K562 (cell line): ENCODE results near the gene FMN1. TPM values are rescaled to one million over a fixed set of nuclear protein-coding genes. Genes with fewer than 3 reads are reported as not detected.

Experiments used
- ATAC-seq: fragments of 200-7000 bp; cut with Tn5 transposase; 3 replicates; pipeline ENCODE4 v1.9.1; 2020; ENCODE audit warnings: moderate library complexity
- BruUV-seq: library from RNA; stranded (reverse); fragments of 400-500 nt; replicated peaks from 2 replicates; lab custom pipeline; 2021; lab: Mats Ljungman, UMichigan
- CTCF ChIA-PET: fragments of 300-600 bp; formaldehyde crosslinking; extraction: SDS; loops from one replicate; lab custom pipeline; 2021; ENCODE audit warnings: low intra/inter-chr PET ratio; lab: Yijun Ruan, JAX
- POLR2A ChIA-PET: fragments of 300-600, 350-650 bp; sonication (Branson Sonifier 250); formaldehyde crosslinking; extraction: SDS; loops from one replicate; lab custom pipeline; 2021; ENCODE audit warnings: antibody characterized with exemption, inconsistent platforms; lab: Yijun Ruan, JAX
- DNase-seq, 4 experiments: peaks; one replicate each; pipeline versions ENCODE4 v3.0.0 to v3.0.0-alpha.2; 2011 to 2018; ENCODE audit warnings: low spot score in 3 of 4, mixed read lengths in 3 of 4; ENCODE audit errors: extremely low read depth in 1 of 4
- FAIRE-seq: peaks from 2 replicates; lab custom pipeline; 2011; peaks lifted over from hg19 to GRCh38; lab: Jason Lieb, UNC
- H2AFZ ChIP-seq: 2 replicates; pipeline ENCODE4 v1.6.0; 2011; ENCODE audit warnings: low read depth, low read length, control low read depth, inconsistent platforms
- H3K27ac ChIP-seq: fragments of 200-600 bp; 3 replicates; pipeline ENCODE4 v1.8.0; 2011; ENCODE audit warnings: low read depth, mild to moderate bottlenecking, control low read depth, inconsistent platforms, low read length, moderate library complexity, mixed read lengths; ENCODE audit errors: extremely low read depth
- H3K27me3 ChIP-seq, 2 experiments: fragments of 300-600 bp in 1 of 2; 2 replicates in 1 of 2; 3 replicates in 1 of 2; pipeline versions ENCODE4 v1.6.0 to v1.8.0; 2011; ENCODE audit warnings: inconsistent platforms in 2 of 2, low read length in 2 of 2, mild to moderate bottlenecking in 1 of 2, mixed read lengths in 1 of 2, moderate library complexity in 1 of 2; ENCODE audit not compliant: control insufficient read depth in 2 of 2, insufficient read depth in 2 of 2
- H3K36me3 ChIP-seq: fragments of 300-600 bp; 3 replicates; pipeline ENCODE4 v1.8.0; 2011; ENCODE audit warnings: mild to moderate bottlenecking, low read length, inconsistent platforms; ENCODE audit not compliant: control insufficient read depth, insufficient read depth
- H3K4me1 ChIP-seq, 2 experiments: fragments of 200-600 bp in 1 of 2; replicated peaks in 1 of 2; 2 replicates in 1 of 2; 3 replicates in 1 of 2; pipeline versions ENCODE4 v1.5.1 to v1.8.0; 2011; ENCODE audit warnings: inconsistent platforms in 2 of 2, low read length in 2 of 2, mild to moderate bottlenecking in 1 of 2, mixed read lengths in 1 of 2, moderate library complexity in 1 of 2; ENCODE audit not compliant: control insufficient read depth in 2 of 2, insufficient read depth in 2 of 2
- H3K4me2 ChIP-seq: 2 replicates; pipeline ENCODE4 v1.6.1; 2011; ENCODE audit warnings: low read length, control low read depth, inconsistent platforms, mixed read lengths; ENCODE audit not compliant: insufficient read depth
- H3K4me3 ChIP-seq: fragments of 200-600 bp; sonication (generic), shearing (Covaris generic); 2 replicates; pipeline ENCODE4 v1.5.1; 2016; ENCODE audit warnings: control low read depth, inconsistent platforms
- H3K79me2 ChIP-seq: fragments of 200-600 bp; 3 replicates; pipeline ENCODE4 v1.8.0; 2011; ENCODE audit warnings: low read length, inconsistent platforms; ENCODE audit not compliant: control insufficient read depth, insufficient read depth
- H3K9ac ChIP-seq, 2 experiments: 2 replicates each; pipeline versions ENCODE4 v1.6.0 to v1.6.1; 2011; ENCODE audit warnings: low read depth in 2 of 2, low read length in 2 of 2, control low read depth in 1 of 2, inconsistent platforms in 1 of 2, mild to moderate bottlenecking in 1 of 2, mixed read lengths in 1 of 2; ENCODE audit not compliant: insufficient read depth in 1 of 2
- H3K9me1 ChIP-seq: one replicate; pipeline ENCODE4 v1.6.0; 2011; ENCODE audit warnings: inconsistent platforms, mild to moderate bottlenecking, low read length, moderate library complexity; ENCODE audit not compliant: control insufficient read depth, insufficient read depth
- H3K9me3 ChIP-seq: replicated peaks from 2 replicates; pipeline ENCODE4 v1.5.1; 2011; ENCODE audit warnings: low read depth, low read length, inconsistent platforms; ENCODE audit not compliant: control insufficient read depth, insufficient read depth
- H4K20me1 ChIP-seq: replicated peaks from 2 replicates; pipeline ENCODE4 v1.6.1; 2011; ENCODE audit warnings: low read length, inconsistent platforms, mixed read lengths; ENCODE audit not compliant: control insufficient read depth, insufficient read depth
- MYC ChIP-seq, 2 experiments: fragments of 250-450 bp in 1 of 2; sonication (Bioruptor Pico) in 1 of 2; IDR thresholded peaks; 2 replicates each; pipeline versions ENCODE4 v1.5.1 to v1.6.1; 2012 to 2021; ENCODE audit warnings: low read depth in 2 of 2, borderline replicate concordance in 1 of 2, improper control_type of control experiment in 1 of 2, low read length in 1 of 2, mild to moderate bottlenecking in 1 of 2, moderate library complexity in 1 of 2
- TAL1 ChIP-seq: fragments of 450-650 bp; IDR thresholded peaks from 2 replicates; pipeline ENCODE4 v1.6.1; 2016; ENCODE audit warnings: mild to moderate bottlenecking
- WGBS: fragments of 100-300 bp; shearing (Covaris generic); methylation state at CpG from one replicate; pipeline ENCODE4 v1.1.6; 2016; ENCODE audit warnings: low coverage, mixed read lengths; ENCODE audit not compliant: insufficient coverage; ENCODE audit errors: missing lambda C conversion rate; 5-methylcytosine and 5-hydroxymethylcytosine counted together
- in situ Hi-C: fragments of 300-500 bp; cut with MboI; formaldehyde crosslinking; loops from 4 replicates; pipeline ENCODE4 v1.15.0; 2018; ENCODE audit warnings: inconsistent platforms, mixed read lengths
- intact Hi-C: fragments of 100-400 bp; cut with micrococcal nuclease; formaldehyde crosslinking; loops from 2 replicates; pipeline ENCODE4 v1.14.2; 2022
- polyA plus RNA-seq, 8 experiments: library from polyadenylated mRNA; depleted of rRNA in 4 of 8; stranded (reverse) in 5 of 8; unstranded in 3 of 8; fragments of >200 nt; fragmentation: Nextera tagmentation in 2 of 8; fragmentation: Illumina TruSeq in 1 of 8; extraction: Ambion mirVana in 2 of 8; extraction: Trizol in 1 of 8; gene quantifications; 2 replicates each; pipeline versions ENCODE4 v1.2.1 to v1.2.3, GENCODE V29; 2011 to 2014; ENCODE audit warnings: inconsistent platforms in 1 of 8, missing spikeins in 1 of 8
- total RNA-seq, 7 experiments: library from RNA; depleted of rRNA in 6 of 7; stranded (reverse); fragments of >200 nt in 6 of 7; fragmentation: Illumina TruSeq in 2 of 7; extraction: Trizol in 2 of 7; gene quantifications; 2 replicates each; pipeline versions ENCODE4 v1.2.1 to v1.2.3, GENCODE V29; 2011 to 2021; ENCODE audit warnings: low replicate concordance in 1 of 7
- TF ChIP-seq, protein P1 (sequence below): sonication (generic); formaldehyde crosslinking; IDR thresholded peaks from 2 replicates; pipeline ENCODE4 v1.8.0; 2022; ENCODE audit warnings: mild to moderate bottlenecking, missing genetic modification reagents

FMN1 gene
- total and polyA plus RNA-seq, 9 of the 15 experiments (the other 6 are each of a cell fraction or from before 2014, with no cell fraction given) = 0.03 to 0.07 (median 0.04) TPM; not detected in 6

DNA sequence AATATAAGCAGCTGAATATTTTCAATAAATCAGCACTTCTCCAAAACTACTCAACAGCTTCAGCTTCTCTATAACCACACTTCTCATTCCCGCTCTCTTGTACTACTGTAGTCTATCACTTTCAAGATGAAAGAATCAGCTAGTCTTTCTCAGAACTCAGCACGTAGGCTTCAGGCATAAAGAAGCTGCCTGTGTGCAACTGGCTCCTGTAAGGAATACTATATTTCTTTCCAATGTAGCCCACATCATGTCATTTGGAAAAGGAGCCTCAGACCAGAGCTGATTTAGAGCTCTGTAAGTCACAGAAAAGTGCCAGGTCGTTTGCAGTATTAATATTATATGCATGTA, 62.3 kb downstream of the FMN1 start:
- Histone ChIP-seq H3K79me2 (no peaks in the 10 kb centered on the region), H3K4me1 (no peaks in the 10 kb centered on the region), H3K9me3 (no peaks in the 10 kb centered on the region; the same call in 1 of the 2 replicates), H3K4me2 (no peak overlapping the region), H3K27me3 (no peaks in the 10 kb centered on the region), H3K9me1 (no peaks in the 10 kb centered on the region), H3K36me3 (no peaks in the 10 kb centered on the region), H3K9ac (no peak overlapping the region), H3K27ac (no peak overlapping the region), H3K4me3 (no peak overlapping the region), H4K20me1 (no peaks in the 10 kb centered on the region), H2AFZ (no peak overlapping the region)
- FAIRE-seq (no peak), DNase-seq (no peak), ATAC-seq (no peak)
- in situ Hi-C loops (loop anchor here (10.0 kb wide), 1 partner anchor 467 kb away; no protein-coding TSS in a partner anchor), intact Hi-C loops (loop anchor here (5.0 kb wide), 2 partner anchors 45 to 470 kb away; no protein-coding TSS in a partner anchor)
- TF ChIP-seq MYC (IDR thresholded peaks at IDR 0.05; ENCODE audit: low read depth, low read length) = no peak
- no peak for TF ChIP-seq MYC (CRISPR knock-in tag; IDR thresholded peaks at IDR 0.05; ENCODE audit: borderline replicate concordance, low read depth)
- no peak for TF ChIP-seq TAL1
- BruUV-seq = no TSS peak
- ChIA-PET POLR2A (no interaction called here), CTCF (interaction anchor here (1.3 to 1.6 kb wide), 2 partner anchors 45 to 111 kb away, joined by 3 to 4 read pairs; no protein-coding TSS in a partner anchor)
- WGBS = 2% methylated on average over 3 of the region's 3 CpGs

DNA sequence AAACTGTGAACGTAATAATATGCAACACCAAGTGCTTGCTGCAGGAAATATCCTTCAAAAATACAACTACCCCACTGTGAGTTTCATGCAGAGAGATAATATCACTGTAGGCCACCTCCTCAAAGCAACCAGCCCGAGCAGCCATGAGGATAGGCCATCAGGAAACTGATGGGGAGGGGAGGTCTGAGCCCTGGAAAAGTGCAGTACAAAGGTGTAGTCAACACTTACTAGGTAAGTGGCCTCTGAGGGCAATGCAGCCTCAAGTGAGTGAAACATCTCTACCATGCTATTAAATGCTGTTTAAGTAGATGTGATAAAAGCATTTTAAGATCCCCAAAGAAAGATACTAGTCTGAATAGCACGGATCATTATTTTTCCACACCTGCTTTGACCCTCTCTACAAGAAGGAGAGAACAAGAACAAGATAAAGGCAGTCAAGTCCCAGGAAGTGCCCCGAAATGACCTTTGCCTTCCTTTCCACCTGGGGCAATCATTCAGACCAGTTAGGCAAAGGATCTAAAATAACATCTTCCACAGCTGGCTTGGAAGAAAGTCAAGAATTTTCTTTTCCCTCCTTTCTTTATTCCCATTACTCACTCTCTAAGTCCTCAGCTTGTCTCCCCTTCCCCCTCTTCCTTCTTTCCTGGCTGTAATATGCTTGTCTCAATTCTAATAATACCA, 62.8 kb downstream of the FMN1 start:
- Histone ChIP-seq H3K9ac (no peak overlapping the region), H3K4me3 (no peak overlapping the region), H3K79me2 (no peaks in the 10 kb centered on the region), H3K27me3 (no peaks in the 10 kb centered on the region), H3K9me3 (no peaks in the 10 kb centered on the region; the same call in 1 of the 2 replicates), H3K27ac (no peak overlapping the region), H3K4me2 (no peak overlapping the region), H3K36me3 (no peaks in the 10 kb centered on the region), H4K20me1 (no peaks in the 10 kb centered on the region), H3K4me1 (no peaks in the 10 kb centered on the region), H2AFZ (no peak overlapping the region), H3K9me1 (no peaks in the 10 kb centered on the region)
- in situ Hi-C loops = loop anchor here (10.0 kb wide), 1 partner anchor 467 kb away; no protein-coding TSS in a partner anchor
- TF ChIP-seq, protein P1, sequence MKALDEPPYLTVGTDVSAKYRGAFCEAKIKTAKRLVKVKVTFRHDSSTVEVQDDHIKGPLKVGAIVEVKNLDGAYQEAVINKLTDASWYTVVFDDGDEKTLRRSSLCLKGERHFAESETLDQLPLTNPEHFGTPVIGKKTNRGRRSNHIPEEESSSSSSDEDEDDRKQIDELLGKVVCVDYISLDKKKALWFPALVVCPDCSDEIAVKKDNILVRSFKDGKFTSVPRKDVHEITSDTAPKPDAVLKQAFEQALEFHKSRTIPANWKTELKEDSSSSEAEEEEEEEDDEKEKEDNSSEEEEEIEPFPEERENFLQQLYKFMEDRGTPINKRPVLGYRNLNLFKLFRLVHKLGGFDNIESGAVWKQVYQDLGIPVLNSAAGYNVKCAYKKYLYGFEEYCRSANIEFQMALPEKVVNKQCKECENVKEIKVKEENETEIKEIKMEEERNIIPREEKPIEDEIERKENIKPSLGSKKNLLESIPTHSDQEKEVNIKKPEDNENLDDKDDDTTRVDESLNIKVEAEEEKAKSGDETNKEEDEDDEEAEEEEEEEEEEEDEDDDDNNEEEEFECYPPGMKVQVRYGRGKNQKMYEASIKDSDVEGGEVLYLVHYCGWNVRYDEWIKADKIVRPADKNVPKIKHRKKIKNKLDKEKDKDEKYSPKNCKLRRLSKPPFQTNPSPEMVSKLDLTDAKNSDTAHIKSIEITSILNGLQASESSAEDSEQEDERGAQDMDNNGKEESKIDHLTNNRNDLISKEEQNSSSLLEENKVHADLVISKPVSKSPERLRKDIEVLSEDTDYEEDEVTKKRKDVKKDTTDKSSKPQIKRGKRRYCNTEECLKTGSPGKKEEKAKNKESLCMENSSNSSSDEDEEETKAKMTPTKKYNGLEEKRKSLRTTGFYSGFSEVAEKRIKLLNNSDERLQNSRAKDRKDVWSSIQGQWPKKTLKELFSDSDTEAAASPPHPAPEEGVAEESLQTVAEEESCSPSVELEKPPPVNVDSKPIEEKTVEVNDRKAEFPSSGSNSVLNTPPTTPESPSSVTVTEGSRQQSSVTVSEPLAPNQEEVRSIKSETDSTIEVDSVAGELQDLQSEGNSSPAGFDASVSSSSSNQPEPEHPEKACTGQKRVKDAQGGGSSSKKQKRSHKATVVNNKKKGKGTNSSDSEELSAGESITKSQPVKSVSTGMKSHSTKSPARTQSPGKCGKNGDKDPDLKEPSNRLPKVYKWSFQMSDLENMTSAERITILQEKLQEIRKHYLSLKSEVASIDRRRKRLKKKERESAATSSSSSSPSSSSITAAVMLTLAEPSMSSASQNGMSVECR (CRISPR knock-in tag) = no peak
- POLR2A ChIA-PET = no interaction called here
- DNase-seq (no peak), ATAC-seq (no peak), FAIRE-seq (no peak)
- CTCF ChIA-PET = interaction anchor here (1.3 kb wide), 1 partner anchor 111 kb away, joined by 3 read pairs; no protein-coding TSS in a partner anchor
- intact Hi-C loops = loop anchor here (5.0 kb wide), 2 partner anchors 44 to 469 kb away; no protein-coding TSS in a partner anchor
- BruUV-seq = no TSS peak
- 0% methylated on average over 4 of the region's 4 CpGs for WGBS
